ENCODE data around the gene TMEM132A. TPM values are rescaled to one million over a fixed set of nuclear protein-coding genes. Genes with fewer than 3 reads are reported as not detected.

TMEM132A gene
- total and polyA plus RNA-seq, 2 of the 13 experiments (the other 11 are each of a cell fraction or from before 2014, with no cell fraction given) = 11.1 to 32.9 TPM

- no peak for TF ChIP-seq BCLAF1 (IDR thresholded peaks at IDR 0.05)
- no peak for TF ChIP-seq ZNF720 (CRISPR knock-in tag; IDR thresholded peaks at IDR 0.05)
- no peak for TF ChIP-seq NFYB (CRISPR knock-in tag; IDR thresholded peaks at IDR 0.05)
- no peak for TF ChIP-seq ZNF598 (CRISPR knock-in tag; IDR thresholded peaks at IDR 0.05; ENCODE audit: borderline replicate concordance)
- no peak for TF ChIP-seq ZNF670 (CRISPR knock-in tag; IDR thresholded peaks at IDR 0.05; ENCODE audit: borderline replicate concordance)
Measured at GRCh38 chr11:60895687-60896086, 28.6 kb upstream of the TMEM132A start (continued).

GRCh38 chr11:60897496-60897895 lies 26.8 kb upstream of the TMEM132A start:
- WGBS (ENCODE audit: low lambda C conversion rate) = 98% methylated on average over 4 of the region's 4 CpGs
- Histone ChIP-seq H3K4me2 (ENCODE audit: low read depth, low read length) (no peak overlapping the region), H3K27ac (ENCODE audit: extremely low read length, insufficient read depth, low read length) (no peak overlapping the region), H3K27me3 (ENCODE audit: control insufficient read depth in 1 of 2, insufficient read depth in 2 of 2, low read length in 2 of 2) (no peaks in the 10 kb centered on the region), H3K79me2 (ENCODE audit: insufficient read depth, low read length) (no peaks in the 10 kb centered on the region), H3K4me3 (replicated peaks in 1 of 3; ENCODE audit: insufficient read depth in 1 of 3, low read depth in 2 of 3, low read length in 3 of 3) (no peak overlapping the region), H3K9ac (ENCODE audit: insufficient read depth, low read depth, low read length) (no peak overlapping the region), H3K36me3 (replicated peaks in 1 of 2; ENCODE audit: control insufficient read depth in 1 of 2, insufficient read depth in 2 of 2, low read length in 2 of 2) (peaks cover 42 to 84% of the 10 kb centered on the region in 2 experiments), H3K4me1 (ENCODE audit: insufficient read depth, low read length) (no peaks in the 10 kb centered on the region), H2AFZ (ENCODE audit: low read length) (no peak overlapping the region), H3K9me3 (ENCODE audit: low read length) (no peaks in the 10 kb centered on the region), H4K20me1 (ENCODE audit: insufficient read depth, low read length) (no peaks in the 10 kb centered on the region)
- DNase-seq (ENCODE audit: low spot score) (no peak), FAIRE-seq (no peak), ATAC-seq (no peak)
- ChIA-PET CTCF (ENCODE audit: low intra/inter-chr PET ratio, low total read pairs) (no interaction called here), POLR2A (no interaction called here)
- no TSS peak for BruUV-seq (replicated peaks)
- intact Hi-C loops (cut with micrococcal nuclease; ENCODE audit: unreplicated experiment) = no loop called here
- in situ Hi-C loops (cut with HindIII; ENCODE audit: extremely low pct_ligation_motif_present, low pct_unique_long_range_greater_than_20kb) = no loop called here
- TF ChIP-seq BRCA1 (CRISPR knock-in tag; IDR thresholded peaks at IDR 0.05) = no peak
- no peak for TF ChIP-seq MTF2 (CRISPR knock-in tag; IDR thresholded peaks at IDR 0.05; ENCODE audit: borderline replicate concordance)
- no peak for TF ChIP-seq GTF3A (CRISPR knock-in tag; conservative IDR thresholded peaks at IDR 0.05)
- no peak for TF ChIP-seq ZKSCAN8 (CRISPR knock-in tag; IDR thresholded peaks at IDR 0.05; ENCODE audit: borderline replicate concordance)
- TF ChIP-seq JUN (CRISPR knock-in tag; IDR thresholded peaks at IDR 0.05) = no peak
- TF ChIP-seq SP1 (IDR thresholded peaks at IDR 0.05) = no peak
- TF ChIP-seq SP1 (CRISPR knock-in tag; IDR thresholded peaks at IDR 0.05) = no peak
- TF ChIP-seq KDM6A (CRISPR knock-in tag; IDR thresholded peaks at IDR 0.05; ENCODE audit: low read depth) = no peak
- TF ChIP-seq ZNF550 (CRISPR knock-in tag; IDR thresholded peaks at IDR 0.05; ENCODE audit: borderline replicate concordance) = no peak
- no peak for TF ChIP-seq DMAP1 (CRISPR knock-in tag; IDR thresholded peaks at IDR 0.05)
- TF ChIP-seq ZFP90 (CRISPR knock-in tag; IDR thresholded peaks at IDR 0.05; ENCODE audit: borderline replicate concordance) = no peak
- TF ChIP-seq SRSF9 (IDR thresholded peaks at IDR 0.05; ENCODE audit: borderline replicate concordance, insufficient read depth, low read depth, low read length, poor library complexity, severe bottlenecking) = no peak
- no peak for TF ChIP-seq RBM22 (optimal IDR thresholded peaks at IDR 0.05; ENCODE audit: low read length)
- TF ChIP-seq MED1 (CRISPR knock-in tag; IDR thresholded peaks at IDR 0.05) = no peak
- no peak for TF ChIP-seq LRRFIP1 (CRISPR knock-in tag; conservative IDR thresholded peaks at IDR 0.05)
